ENCODE results near the gene GRB14.
"Not testable (repeated sequence)": the region's sequence is repeated elsewhere in the genome, so short reads cannot be mapped to it uniquely, and the experiment has no call there.

The GRB14 gene

GRCh38 chr2:164479460-164479859 lies 141.8 kb downstream of the GRB14 start:
- FAIRE-seq = peak; percentile 19

GRCh38 chr2:164478205-164478604 lies 143.1 kb downstream of the GRB14 start:
- no peak for FAIRE-seq

GRCh38 chr2:164474873-164475272 lies 146.4 kb downstream of the GRB14 start:
- no peak for FAIRE-seq

GRCh38 chr2:164473021-164473420 lies 148.3 kb downstream of the GRB14 start:
- no peak for FAIRE-seq

GRCh38 chr2:164465047-164465446 lies 156.2 kb downstream of the GRB14 start:
- not testable (repeated sequence) for FAIRE-seq

GRCh38 chr2:164464376-164464775 lies 156.9 kb downstream of the GRB14 start:
- FAIRE-seq = no peak

- FAIRE-seq = no peak
Measured at GRCh38 chr2:164458792-164459191, 162.5 kb downstream of the GRB14 start.

- FAIRE-seq = no peak
Measured at GRCh38 chr2:164457271-164457670, 164.0 kb downstream of the GRB14 start.

- FAIRE-seq = no peak
Measured at GRCh38 chr2:164456619-164457018, 164.7 kb downstream of the GRB14 start.

- no peak for FAIRE-seq
Measured at GRCh38 chr2:164453656-164454305, 167.5 kb downstream of the GRB14 start.

- no peak for FAIRE-seq
Measured at GRCh38 chr2:164450278-164450677, 171.0 kb downstream of the GRB14 start.

- FAIRE-seq = no peak
Measured at GRCh38 chr2:164449706-164450105, 171.6 kb downstream of the GRB14 start.

GRCh38 chr2:164447660-164448059 lies 173.6 kb downstream of the GRB14 start:
- no peak for FAIRE-seq

Measured in A204.1 (cell line).